BLaER1 treated with 17β-estradiol and CSF1 and Interleukin-3, amounts not matched to agents 10 nM and 100 nM (cell line): ENCODE data around the gene HBD.
A peak's percentile ranks its signal among the peaks of the same experiment; 100 is the strongest.

ENCODE experiments used
- H3K27ac ChIP-seq, 11 experiments: shearing (Covaris generic); formaldehyde crosslinking; 2 replicates each; pipeline ENCODE4 v1.8.1; 2022
- H3K27me3 ChIP-seq, 11 experiments: shearing (Covaris generic); formaldehyde crosslinking; 2 replicates each; pipeline ENCODE4 v1.8.1; 2022
- H3K36me3 ChIP-seq, 11 experiments: shearing (Covaris generic); formaldehyde crosslinking; 2 replicates each; pipeline ENCODE4 v1.8.1; 2022
- H3K4me1 ChIP-seq, 10 experiments: shearing (Covaris generic); formaldehyde crosslinking; 2 replicates each; pipeline ENCODE4 v1.8.1; 2022
- H3K4me2 ChIP-seq, 11 experiments: shearing (Covaris generic); formaldehyde crosslinking; 2 replicates each; pipeline ENCODE4 v1.8.1; 2022
- H3K4me3 ChIP-seq, 10 experiments: shearing (Covaris generic); formaldehyde crosslinking; 2 replicates each; pipeline ENCODE4 v1.8.1; 2022
- H3K9ac ChIP-seq, 11 experiments: shearing (Covaris generic); formaldehyde crosslinking; 2 replicates each; pipeline ENCODE4 v1.8.1; 2022
- H3K9me3 ChIP-seq, 11 experiments: shearing (Covaris generic); formaldehyde crosslinking; replicated peaks in 1 of 11; 2 replicates each; pipeline ENCODE4 v1.8.1; 2022
- H4K20me1 ChIP-seq, 11 experiments: shearing (Covaris generic); formaldehyde crosslinking; 2 replicates each; pipeline ENCODE4 v1.8.1; 2022
- Cebpa-rat ChIP-seq, 11 experiments: shearing (Covaris generic); IDR thresholded peaks; 2 replicates each; pipeline ENCODE4 v1.8.1; 2022

The HBD gene

GRCh38 chr11:5198285-5198684, 36.0 kb downstream of the HBD start:
- no peak for TF ChIP-seq Cebpa-rat (IDR thresholded peaks at IDR 0.05)
- Histone ChIP-seq H3K9me3 (peaks cover 0 to 8% (median 6%) of the 10 kb centered on the region in 11 experiments; a peak in 12 of 22 replicates), H3K27ac (no peak overlapping the region), H3K4me1 (peaks cover 0 to 10% (median 0%) of the 10 kb centered on the region in 10 experiments; a peak in 3 of 20 replicates), H3K4me3 (no peak overlapping the region), H3K36me3 (no peaks in the 10 kb centered on the region), H3K9ac (no peak overlapping the region), H4K20me1 (no peaks in the 10 kb centered on the region), H3K4me2 (no peak overlapping the region), H3K27me3 (no peaks in the 10 kb centered on the region)

- no peak for TF ChIP-seq Cebpa-rat (IDR thresholded peaks at IDR 0.05)
These were observed 36.7 kb downstream of the HBD start for GRCh38 chr11:5197536-5197935.

GRCh38 chr11:5196731-5197130, 37.6 kb downstream of the HBD start:
- H3K27ac ChIP-seq: no peak overlapping the region
- no peak overlapping the region for H3K9ac ChIP-seq
- no peak overlapping the region for H3K4me3 ChIP-seq
- peaks cover 0 to 11% (median 6%) of the 10 kb centered on the region in 11 experiments; a peak in 12 of 22 replicates for H3K9me3 ChIP-seq
- no peaks in the 10 kb centered on the region for H4K20me1 ChIP-seq
- peaks cover 0 to 10% (median 0%) of the 10 kb centered on the region in 10 experiments; a peak in 3 of 20 replicates for H3K4me1 ChIP-seq
- H3K36me3 ChIP-seq: no peaks in the 10 kb centered on the region
- H3K4me2 ChIP-seq: no peak overlapping the region
- H3K27me3 ChIP-seq: no peaks in the 10 kb centered on the region
- TF ChIP-seq Cebpa-rat (IDR thresholded peaks at IDR 0.05): no peak

More at GRCh38 chr11:5197536-5197935, 36.7 kb downstream of the HBD start:
- Histone ChIP-seq H3K36me3 (no peaks in the 10 kb centered on the region), H3K9ac (no peak overlapping the region), H3K9me3 (peaks cover 0 to 11% (median 6%) of the 10 kb centered on the region in 11 experiments; a peak in 12 of 22 replicates), H4K20me1 (no peaks in the 10 kb centered on the region), H3K4me1 (peaks cover 0 to 10% (median 0%) of the 10 kb centered on the region in 10 experiments; a peak in 3 of 20 replicates), H3K4me2 (0 out of 22 replicates have a peak overlapping the region, but pooled peaks of 2 of the 11 experiments have one; percentile 8 to 17), H3K27ac (no peak overlapping the region), H3K27me3 (no peaks in the 10 kb centered on the region), H3K4me3 (no peak overlapping the region)

- H3K27me3 ChIP-seq: no peaks in the 10 kb centered on the region
- H4K20me1 ChIP-seq: no peaks in the 10 kb centered on the region
- no peak overlapping the region for H3K9ac ChIP-seq
- no peak overlapping the region for H3K4me2 ChIP-seq
- peaks cover 0 to 10% (median 0%) of the 10 kb centered on the region in 10 experiments; a peak in 3 of 20 replicates for H3K4me1 ChIP-seq
- no peak overlapping the region for H3K4me3 ChIP-seq
- no peak overlapping the region for H3K27ac ChIP-seq
- H3K9me3 ChIP-seq: peaks cover 0 to 11% (median 6%) of the 10 kb centered on the region in 11 experiments; a peak in 12 of 22 replicates
- no peak for TF ChIP-seq Cebpa-rat (IDR thresholded peaks at IDR 0.05)
- no peaks in the 10 kb centered on the region for H3K36me3 ChIP-seq
These were observed 38.2 kb downstream of the HBD start for GRCh38 chr11:5196067-5196466.

- Histone ChIP-seq H3K4me3 (no peak overlapping the region), H3K27ac (no peak overlapping the region)
- TF ChIP-seq Cebpa-rat (IDR thresholded peaks at IDR 0.05): no peak
These were observed 41.5 kb downstream of the HBD start for GRCh38 chr11:5192738-5193137.

GRCh38 chr11:5188201-5188600, 46.1 kb downstream of the HBD start:
- Histone ChIP-seq H3K4me1 (no peaks in the 10 kb centered on the region), H3K27ac (no peak overlapping the region), H3K36me3 (no peaks in the 10 kb centered on the region), H3K9me3 (peaks cover 0 to 12% (median 4%) of the 10 kb centered on the region in 11 experiments; a peak in 8 of 22 replicates), H3K27me3 (no peaks in the 10 kb centered on the region), H3K4me3 (no peak overlapping the region), H3K4me2 (no peak overlapping the region), H3K9ac (no peak overlapping the region), H4K20me1 (no peaks in the 10 kb centered on the region)
- no peak for TF ChIP-seq Cebpa-rat (IDR thresholded peaks at IDR 0.05)

More at GRCh38 chr11:5192738-5193137, 41.5 kb downstream of the HBD start:
- H4K20me1 ChIP-seq: no peaks in the 10 kb centered on the region
- peaks cover 5 to 20% (median 10%) of the 10 kb centered on the region in 11 experiments; a peak in 16 of 22 replicates for H3K9me3 ChIP-seq
- peaks cover 0 to 8% (median 0%) of the 10 kb centered on the region in 10 experiments; a peak in 3 of 20 replicates for H3K4me1 ChIP-seq
- no peak overlapping the region for H3K4me2 ChIP-seq
- no peaks in the 10 kb centered on the region for H3K36me3 ChIP-seq
- H3K9ac ChIP-seq: no peak overlapping the region
- H3K27me3 ChIP-seq: no peaks in the 10 kb centered on the region
